Measurements from ENCODE around the gene AGPAT3. TPM values are rescaled to one million over a fixed set of nuclear protein-coding genes. Genes with fewer than 3 reads are reported as not detected.

AGPAT3 gene
- total RNA-seq, 1 donor from 2014 or later = 57.7 TPM

DNA sequence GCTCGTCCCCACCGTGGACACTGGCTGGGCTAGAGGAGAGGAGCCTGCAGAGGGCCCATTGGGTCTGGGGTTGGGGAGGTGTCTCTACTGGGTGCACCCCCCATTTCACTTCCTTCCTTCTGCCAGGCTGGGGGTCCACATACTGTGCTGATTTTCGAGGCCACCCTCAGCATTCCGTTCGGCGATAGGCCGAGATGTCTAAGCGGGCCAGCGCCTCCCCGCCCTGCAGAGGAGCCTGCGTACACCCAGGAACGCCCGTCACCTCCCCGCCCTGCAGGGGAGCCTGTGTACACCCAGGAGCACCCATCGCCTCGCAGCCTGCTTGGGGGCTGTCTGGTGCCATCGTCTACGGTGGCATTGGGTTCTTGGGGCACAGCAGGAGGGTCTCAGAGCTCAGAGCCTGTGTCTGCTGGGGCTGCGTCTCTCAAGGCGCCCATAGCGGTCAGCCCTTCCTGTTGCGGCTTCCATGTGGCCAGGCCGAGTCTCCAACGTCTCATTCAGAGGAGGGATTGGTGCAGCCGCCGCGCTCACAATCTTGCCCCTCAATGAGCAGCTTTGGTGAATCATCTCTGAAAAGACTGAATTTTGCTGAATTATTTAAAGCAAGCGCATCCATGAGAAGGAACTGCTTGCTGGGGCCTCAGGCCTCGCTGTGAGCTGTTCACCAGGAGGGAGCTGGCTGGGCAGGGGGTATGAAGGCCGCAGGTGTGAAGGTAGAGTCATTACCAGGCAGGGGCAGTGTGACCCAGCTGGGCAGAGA lies 30.7 kb upstream of the AGPAT3 start:
- no peaks in the 10 kb centered on the region for H3K36me3 Mint-ChIP-seq (ENCODE audit: low read depth)
- H3K4me3 Mint-ChIP-seq = no peak overlapping the region
- H3K27ac Mint-ChIP-seq = no peak overlapping the region
- no peaks in the 10 kb centered on the region for H3K4me1 Mint-ChIP-seq
- intact Hi-C loops (cut with micrococcal nuclease) = no loop called here
- no peaks in the 10 kb centered on the region for H3K9me3 Mint-ChIP-seq
- POLR2A ChIA-PET = no interaction called here
- ATAC-seq (ENCODE audit: low read depth) (no peak), DNase-seq (no peak)
- TF ChIP-seq, protein P1, sequence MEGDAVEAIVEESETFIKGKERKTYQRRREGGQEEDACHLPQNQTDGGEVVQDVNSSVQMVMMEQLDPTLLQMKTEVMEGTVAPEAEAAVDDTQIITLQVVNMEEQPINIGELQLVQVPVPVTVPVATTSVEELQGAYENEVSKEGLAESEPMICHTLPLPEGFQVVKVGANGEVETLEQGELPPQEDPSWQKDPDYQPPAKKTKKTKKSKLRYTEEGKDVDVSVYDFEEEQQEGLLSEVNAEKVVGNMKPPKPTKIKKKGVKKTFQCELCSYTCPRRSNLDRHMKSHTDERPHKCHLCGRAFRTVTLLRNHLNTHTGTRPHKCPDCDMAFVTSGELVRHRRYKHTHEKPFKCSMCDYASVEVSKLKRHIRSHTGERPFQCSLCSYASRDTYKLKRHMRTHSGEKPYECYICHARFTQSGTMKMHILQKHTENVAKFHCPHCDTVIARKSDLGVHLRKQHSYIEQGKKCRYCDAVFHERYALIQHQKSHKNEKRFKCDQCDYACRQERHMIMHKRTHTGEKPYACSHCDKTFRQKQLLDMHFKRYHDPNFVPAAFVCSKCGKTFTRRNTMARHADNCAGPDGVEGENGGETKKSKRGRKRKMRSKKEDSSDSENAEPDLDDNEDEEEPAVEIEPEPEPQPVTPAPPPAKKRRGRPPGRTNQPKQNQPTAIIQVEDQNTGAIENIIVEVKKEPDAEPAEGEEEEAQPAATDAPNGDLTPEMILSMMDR (IDR thresholded peaks at IDR 0.05) = no peak
- CTCF ChIA-PET = no interaction called here
- H3K27me3 Mint-ChIP-seq = peaks cover 37% of the 10 kb centered on the region

DNA sequence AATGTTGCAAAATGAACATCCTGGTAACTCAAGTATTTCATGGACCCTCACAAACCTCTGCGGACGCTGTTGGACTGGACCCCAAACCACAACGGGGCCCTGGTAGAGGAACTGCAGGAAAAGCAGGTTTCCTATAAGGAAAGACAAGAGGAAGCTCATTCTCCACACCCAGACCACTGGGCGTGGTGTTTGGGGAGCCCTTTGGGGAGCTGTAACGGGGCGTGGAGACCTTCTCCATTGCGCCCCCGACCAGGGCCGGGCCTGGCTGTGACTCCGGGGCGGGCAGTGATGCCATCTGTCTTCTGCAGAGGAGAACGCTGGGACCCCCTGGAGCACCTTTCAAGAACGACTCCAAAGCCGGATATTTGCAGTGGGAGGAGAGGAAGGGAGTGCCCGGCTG lies 30.0 kb upstream of the AGPAT3 start:
- H3K36me3 Mint-ChIP-seq (ENCODE audit: low read depth) = no peaks in the 10 kb centered on the region
- H3K27ac Mint-ChIP-seq = no peak overlapping the region
- H3K4me1 Mint-ChIP-seq = no peaks in the 10 kb centered on the region
- no peak for DNase-seq
- H3K4me3 Mint-ChIP-seq = no peak overlapping the region
- TF ChIP-seq, protein P1 (IDR thresholded peaks at IDR 0.05) = no peak
- peaks cover 40% of the 10 kb centered on the region for H3K27me3 Mint-ChIP-seq
- ChIA-PET CTCF (no interaction called here), POLR2A (no interaction called here)
- no peak for ATAC-seq (ENCODE audit: low read depth)
- no peaks in the 10 kb centered on the region for H3K9me3 Mint-ChIP-seq
- intact Hi-C loops (cut with micrococcal nuclease) = no loop called here

DNA sequence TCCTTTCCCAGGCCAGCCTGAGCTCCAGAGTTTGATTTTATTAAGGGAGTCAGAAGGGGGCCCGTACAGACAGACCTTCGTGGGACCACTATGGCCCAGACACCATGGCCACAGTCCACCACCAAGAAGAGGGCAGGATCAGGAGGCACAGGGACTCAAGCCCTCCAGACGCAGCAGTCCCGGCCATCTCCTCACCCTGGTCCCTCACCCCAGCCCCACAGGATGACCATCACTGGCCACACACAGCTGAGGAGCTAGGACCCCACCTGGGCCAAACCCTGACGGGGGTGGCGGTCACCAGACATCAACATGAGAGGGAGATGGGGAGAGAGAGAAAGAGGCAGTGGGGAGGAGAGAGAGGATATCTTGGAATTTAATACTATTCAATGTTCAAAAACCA lies 29.2 kb upstream of the AGPAT3 start:
- H3K4me3 Mint-ChIP-seq = no peak overlapping the region
- POLR2A ChIA-PET = no interaction called here
- CTCF ChIA-PET = no interaction called here
- no peaks in the 10 kb centered on the region for H3K9me3 Mint-ChIP-seq
- intact Hi-C loops (cut with micrococcal nuclease) = no loop called here
- TF ChIP-seq, protein P1 (IDR thresholded peaks at IDR 0.05) = no peak
- DNase-seq (no peak), ATAC-seq (ENCODE audit: low read depth) (no peak)
- H3K4me1 Mint-ChIP-seq = no peaks in the 10 kb centered on the region
- peaks cover 36% of the 10 kb centered on the region for H3K27me3 Mint-ChIP-seq
- H3K36me3 Mint-ChIP-seq (ENCODE audit: low read depth) = no peaks in the 10 kb centered on the region
- H3K27ac Mint-ChIP-seq = no peak overlapping the region

DNA sequence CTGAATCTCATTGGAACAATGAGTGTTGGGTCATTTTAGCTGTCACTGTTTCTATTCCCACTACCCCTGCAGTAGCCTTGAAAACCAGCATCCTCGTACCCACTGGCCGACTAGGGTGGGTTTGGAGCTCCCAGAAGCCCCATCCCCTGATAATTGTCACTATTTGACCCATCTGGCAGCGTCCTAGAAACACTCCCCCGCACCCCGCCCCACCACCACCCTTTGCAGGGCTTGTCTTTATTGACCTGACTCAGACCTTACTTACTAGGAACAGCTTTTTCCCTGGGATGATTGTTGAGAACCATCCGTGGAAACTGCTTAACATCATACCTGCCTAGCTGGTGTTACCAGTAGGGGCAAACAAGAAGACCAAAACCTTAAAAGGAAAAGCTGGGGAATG lies 28.4 kb upstream of the AGPAT3 start:
- peaks cover 35% of the 10 kb centered on the region for H3K27me3 Mint-ChIP-seq
- TF ChIP-seq, protein P1 (IDR thresholded peaks at IDR 0.05) = no peak
- intact Hi-C loops (cut with micrococcal nuclease) = no loop called here
- H3K4me3 Mint-ChIP-seq = no peak overlapping the region
- H3K9me3 Mint-ChIP-seq = no peaks in the 10 kb centered on the region
- POLR2A ChIA-PET = no interaction called here
- no peak overlapping the region for H3K27ac Mint-ChIP-seq
- no peaks in the 10 kb centered on the region for H3K36me3 Mint-ChIP-seq (ENCODE audit: low read depth)
- no peak for DNase-seq
- ATAC-seq (ENCODE audit: low read depth) = no peak
- H3K4me1 Mint-ChIP-seq = no peaks in the 10 kb centered on the region
- CTCF ChIA-PET = no interaction called here

DNA sequence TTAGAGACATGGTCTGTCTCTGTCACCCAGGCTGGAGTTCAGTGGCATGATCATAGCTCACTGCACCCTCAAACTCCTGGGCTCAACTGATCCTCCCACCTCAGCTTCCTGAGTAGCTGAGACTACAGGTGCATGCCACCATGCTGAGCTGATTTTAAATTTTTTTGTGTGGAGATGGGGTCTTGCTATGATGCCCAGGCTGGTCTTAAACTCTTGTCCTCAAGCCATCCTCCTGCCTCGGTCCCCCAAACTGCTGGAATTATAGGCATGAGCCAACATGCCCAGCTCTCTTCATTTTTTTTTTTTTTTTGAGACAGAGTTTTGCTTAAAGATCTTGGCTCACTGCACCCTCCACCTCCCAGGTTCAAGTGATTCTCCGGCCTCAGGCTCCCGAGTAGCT lies 24.8 kb upstream of the AGPAT3 start:
- Mint-ChIP-seq H3K27ac (no peak overlapping the region), H3K36me3 (ENCODE audit: low read depth) (no peaks in the 10 kb centered on the region), H3K9me3 (no peaks in the 10 kb centered on the region), H3K4me1 (peaks cover 6% of the 10 kb centered on the region), H3K4me3 (no peak overlapping the region), H3K27me3 (peaks cover 17% of the 10 kb centered on the region)
- DNase-seq (no peak), ATAC-seq (ENCODE audit: low read depth) (no peak)
- intact Hi-C loops (cut with micrococcal nuclease) = no loop called here
- ChIA-PET CTCF (no interaction called here), POLR2A (no interaction called here)
- TF ChIP-seq, protein P1 (IDR thresholded peaks at IDR 0.05) = no peak

Data from activated B cell treated with CpG ODN at 0.5 μM for 24 hours (primary cell).